Ishikawa (cell line): ENCODE measurements around the gene SLC1A4.

Experiments
- CEBPB ChIP-seq: IDR thresholded peaks from 2 replicates; pipeline ENCODE4 v1.6.1; 2012
- EP300 ChIP-seq: IDR thresholded peaks from 2 replicates; pipeline ENCODE4 v1.6.1; 2012; ENCODE audit warnings: borderline replicate concordance
- RAD21 ChIP-seq: IDR thresholded peaks from 2 replicates; pipeline ENCODE4 v1.6.1; 2012; ENCODE audit warnings: low read depth
- TAF1 ChIP-seq: IDR thresholded peaks from 2 replicates; pipeline ENCODE4 v1.6.1; 2012; ENCODE audit warnings: low read depth, mild to moderate bottlenecking
- YY1 ChIP-seq: IDR thresholded peaks from 2 replicates; pipeline ENCODE4 v1.6.1; 2012; ENCODE audit warnings: low read depth

DNA sequence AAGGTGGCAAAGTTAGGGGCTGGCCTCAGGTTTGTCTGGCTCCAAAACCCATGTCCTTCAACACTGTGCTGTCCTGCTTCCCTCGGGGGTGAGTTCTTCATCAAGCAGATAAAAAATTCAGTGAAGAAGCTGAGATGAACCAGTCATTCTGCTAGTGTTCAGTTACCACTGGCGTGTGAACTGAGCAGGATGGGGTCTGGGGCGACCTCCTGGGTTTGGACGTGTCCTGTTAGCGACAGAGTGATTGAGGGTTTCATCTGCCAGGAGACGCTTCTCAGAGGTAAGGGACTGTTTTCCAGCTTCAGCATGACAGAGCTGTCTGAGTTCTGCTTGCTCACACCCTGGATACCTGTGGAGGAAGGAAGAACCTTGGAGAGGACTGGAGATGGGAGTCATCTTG is 81.7 kb downstream of the SLC1A4 start:
- TF ChIP-seq EP300 = no peak
- TF ChIP-seq CEBPB = no peak
- no peak for TF ChIP-seq RAD21
- no peak for TF ChIP-seq YY1
- no peak for TF ChIP-seq TAF1
